ENCODE results near the gene MTCH2.
"Not testable (repeated sequence)": the region's sequence is repeated elsewhere in the genome, so short reads cannot be mapped to it uniquely, and the experiment has no call there.

MTCH2 gene

DNA sequence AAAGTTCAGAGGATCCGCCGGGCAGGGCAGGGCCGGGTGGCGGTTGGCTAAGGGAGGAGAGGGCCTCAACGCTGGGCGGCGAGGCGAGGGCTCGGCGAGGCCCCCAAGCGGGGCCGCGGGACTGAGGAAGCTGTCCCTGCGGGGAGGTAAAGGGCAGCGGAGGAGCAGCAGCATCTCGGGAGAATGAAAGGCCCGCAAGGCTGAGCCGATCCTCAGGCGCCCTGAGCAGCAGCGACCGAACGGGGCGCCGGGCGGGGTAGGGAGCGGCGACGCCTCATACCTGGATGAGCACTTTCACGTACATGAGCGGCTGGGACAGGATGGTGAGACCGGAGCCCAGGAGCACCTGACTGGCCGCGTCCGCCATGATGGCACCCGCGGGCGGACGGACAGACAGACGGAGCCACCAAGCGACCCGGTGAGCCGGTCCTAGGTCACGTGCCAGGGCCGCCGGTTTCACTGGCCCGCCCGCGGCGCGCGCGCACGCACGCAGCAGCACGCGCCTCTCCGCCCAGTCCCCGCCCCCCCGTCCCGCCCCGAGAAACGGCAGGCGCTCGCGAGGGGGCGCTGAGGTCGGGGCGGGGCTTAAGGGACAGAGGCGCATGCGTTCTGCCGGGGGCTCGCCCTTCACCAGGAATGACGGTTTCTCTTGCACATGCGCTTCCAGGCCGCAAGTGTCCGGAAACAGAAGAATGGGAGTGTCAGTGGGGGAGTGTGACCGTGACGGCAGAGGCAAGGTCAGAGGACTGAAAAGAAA lies at the start of gene MTCH2:
TSS of gene MTCH2 (minus strand) at position 461 of the 757 bp plus-strand sequence. CDS start at position 367, 94 bp downstream.
- peak; percentile 91 for DNase-seq

DNA sequence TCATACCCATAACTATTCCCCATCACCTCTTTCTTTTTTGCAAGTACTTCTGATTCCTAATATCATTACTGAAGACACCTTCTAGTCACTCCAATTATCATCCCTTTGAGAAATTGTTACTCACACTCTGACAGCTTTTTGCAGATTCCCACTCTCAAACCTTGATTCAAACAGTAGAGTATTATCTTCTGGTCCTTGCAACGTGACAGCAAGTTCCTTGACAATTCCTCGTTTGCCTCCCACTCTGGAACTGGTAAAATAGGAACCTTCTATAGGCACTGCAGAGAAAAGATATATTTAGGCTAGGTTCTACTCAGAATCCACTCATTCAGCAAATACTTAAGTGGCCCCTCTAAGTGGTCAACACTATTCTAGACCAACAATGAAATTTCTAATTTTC lies 49.6 kb upstream of the MTCH2 start:
- DNase-seq = no peak

DNA sequence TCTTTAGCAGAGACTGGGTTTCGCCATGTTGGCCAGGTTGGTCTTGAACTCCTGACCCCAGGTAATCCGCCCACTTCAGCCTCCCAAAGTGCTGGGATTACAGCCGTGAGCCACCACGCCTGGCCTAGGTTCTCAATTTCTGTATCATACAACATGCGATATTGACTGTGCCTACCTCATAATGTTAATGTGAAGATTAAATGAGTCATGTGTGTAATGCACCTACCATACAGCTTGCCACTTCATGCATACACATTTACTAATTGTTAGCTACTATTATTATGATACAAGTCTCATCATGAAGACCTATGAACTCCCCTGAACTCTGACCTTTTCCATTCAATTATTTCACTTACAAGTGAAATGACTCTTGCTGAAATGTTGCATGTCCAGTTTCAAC lies 47.1 kb upstream of the MTCH2 start:
- DNase-seq = no peak

DNA sequence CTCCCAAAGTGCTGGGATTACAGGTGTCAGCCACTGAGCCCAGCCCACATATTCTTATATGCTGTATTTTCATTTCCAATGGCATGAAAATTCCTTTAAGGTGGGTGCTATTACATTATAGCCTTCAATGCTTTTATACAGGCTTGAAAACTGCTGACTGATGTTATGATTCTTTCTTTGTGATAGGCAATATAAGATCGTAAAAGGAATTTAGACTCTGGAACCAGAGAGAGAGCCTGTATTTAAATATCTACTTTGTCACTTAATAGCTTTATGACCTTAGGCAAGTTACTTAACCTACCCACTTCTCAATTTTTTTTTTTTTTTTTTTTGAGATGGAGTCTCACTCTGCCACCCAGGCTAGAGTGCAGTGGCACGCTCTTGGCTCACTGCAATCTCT lies 46.6 kb upstream of the MTCH2 start:
- DNase-seq = no peak

DNA sequence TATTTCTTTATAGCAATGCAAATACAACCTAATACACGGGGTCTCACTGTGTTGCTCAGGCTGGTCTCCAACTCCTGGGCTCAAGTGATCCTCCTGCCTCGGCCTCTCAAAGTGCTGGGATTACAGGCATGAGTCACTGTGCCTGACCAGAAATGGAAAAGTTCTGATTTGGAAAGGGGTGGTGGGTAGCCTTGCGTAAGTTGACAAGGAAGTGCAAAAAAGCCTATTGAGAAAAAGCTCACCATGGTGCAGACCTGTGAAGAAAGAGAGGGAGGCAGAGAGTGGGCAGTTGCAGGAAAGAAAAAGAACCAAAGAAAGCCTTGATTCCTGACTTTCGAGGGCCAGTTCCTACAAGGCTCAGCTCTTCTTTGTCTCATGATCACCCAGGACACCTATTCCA lies 45.8 kb upstream of the MTCH2 start:
- DNase-seq = no peak

DNA sequence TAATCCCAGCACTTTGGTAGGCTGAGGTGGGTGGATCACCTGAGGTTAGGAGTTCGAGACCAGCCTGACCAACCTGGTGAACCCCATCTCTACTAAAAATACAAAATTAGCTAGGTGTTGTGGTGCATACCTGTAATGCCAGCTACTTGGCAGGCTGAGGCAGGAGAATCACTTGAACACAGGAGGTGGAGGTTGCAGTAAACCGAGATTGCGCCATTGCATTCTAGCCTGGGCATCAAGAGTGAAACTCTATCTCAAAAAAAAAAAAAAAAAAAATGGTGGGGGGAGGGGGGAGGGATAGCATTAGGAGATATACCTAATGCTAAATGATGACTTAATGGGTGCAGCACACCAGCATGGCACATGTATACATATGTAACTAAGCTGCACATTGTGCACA lies 44.3 kb upstream of the MTCH2 start:
- not testable (repeated sequence) for DNase-seq

DNA sequence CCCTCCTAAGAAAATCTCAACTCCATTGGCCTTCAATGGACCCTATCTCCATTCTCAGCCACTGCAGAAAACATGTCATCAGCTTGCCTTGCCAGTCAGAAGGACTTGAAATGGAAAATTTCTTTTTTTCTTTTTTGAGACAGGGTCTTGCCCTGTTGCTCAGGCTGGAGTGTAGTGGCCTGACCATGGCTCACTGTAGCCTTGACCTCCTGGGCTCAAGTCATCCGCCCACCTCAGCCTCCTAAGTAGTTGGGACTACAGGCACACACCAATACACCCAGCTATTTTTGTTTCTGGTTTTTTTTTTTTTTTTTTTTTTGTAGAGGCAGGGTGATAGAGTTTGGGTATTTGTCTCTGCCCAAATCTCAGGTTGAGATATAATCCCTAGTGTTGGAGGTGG lies 43.8 kb upstream of the MTCH2 start:
- DNase-seq = no peak

DNA sequence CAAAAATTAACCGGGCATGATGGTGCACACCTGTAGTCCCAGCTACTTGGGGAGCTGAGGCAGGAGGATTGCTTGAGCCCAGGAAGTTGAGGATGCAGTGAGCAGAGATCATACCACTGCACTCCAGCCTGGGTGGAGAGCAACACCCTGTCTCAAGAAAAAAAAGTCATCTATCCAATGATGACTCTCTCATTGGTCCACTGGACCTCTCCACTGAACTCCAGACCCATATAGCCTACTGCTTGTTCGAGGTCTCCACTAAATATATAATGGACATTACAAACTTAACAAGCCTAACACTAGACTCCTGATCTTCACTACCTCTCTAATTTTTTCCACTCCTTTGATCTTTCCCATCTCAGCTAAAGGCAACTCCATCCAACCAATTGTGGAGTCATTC lies 33.5 kb upstream of the MTCH2 start:
- no peak for DNase-seq

DNA sequence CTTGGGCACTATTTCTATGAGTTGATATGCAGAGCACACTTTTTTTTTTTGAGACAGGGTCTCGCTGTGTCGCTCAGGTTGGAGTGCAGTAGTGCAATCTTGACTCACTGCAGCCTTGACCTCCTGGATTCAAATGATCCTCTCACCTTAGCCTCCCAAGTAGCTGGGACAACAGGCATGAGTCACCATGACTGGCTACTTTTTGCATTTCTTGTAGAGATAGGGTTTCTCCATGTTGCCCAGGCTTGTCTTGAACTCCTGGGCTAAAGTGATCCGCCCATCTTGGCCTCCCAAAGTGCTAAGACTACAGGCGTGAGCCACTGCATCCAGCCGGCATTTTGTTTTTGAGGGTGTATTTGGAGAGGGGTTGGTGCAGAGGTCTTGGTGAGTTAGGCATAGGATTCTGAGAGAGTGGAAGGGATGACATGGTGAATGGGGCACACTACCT lies 29.9 kb upstream of the MTCH2 start:
- DNase-seq = no peak

DNA sequence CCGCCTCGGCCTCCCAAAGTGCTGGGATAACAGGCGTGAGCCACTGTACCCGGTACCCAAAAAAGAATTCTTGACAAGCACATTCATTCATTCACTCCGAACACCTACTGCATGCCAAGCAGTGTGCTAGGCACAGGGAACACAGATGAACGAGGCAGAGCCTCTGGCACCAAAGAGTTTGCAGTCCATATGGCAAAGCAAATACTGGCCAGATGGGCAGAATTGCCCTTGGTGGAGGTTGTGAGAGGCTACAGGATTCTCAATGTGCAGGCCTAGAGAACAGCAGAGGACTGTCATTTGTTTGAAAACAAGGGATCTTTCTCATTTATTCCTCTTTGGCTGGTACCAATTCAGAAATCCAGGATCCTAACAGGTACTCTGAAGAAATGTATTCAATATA lies 27.5 kb upstream of the MTCH2 start:
- no peak for DNase-seq

DNA sequence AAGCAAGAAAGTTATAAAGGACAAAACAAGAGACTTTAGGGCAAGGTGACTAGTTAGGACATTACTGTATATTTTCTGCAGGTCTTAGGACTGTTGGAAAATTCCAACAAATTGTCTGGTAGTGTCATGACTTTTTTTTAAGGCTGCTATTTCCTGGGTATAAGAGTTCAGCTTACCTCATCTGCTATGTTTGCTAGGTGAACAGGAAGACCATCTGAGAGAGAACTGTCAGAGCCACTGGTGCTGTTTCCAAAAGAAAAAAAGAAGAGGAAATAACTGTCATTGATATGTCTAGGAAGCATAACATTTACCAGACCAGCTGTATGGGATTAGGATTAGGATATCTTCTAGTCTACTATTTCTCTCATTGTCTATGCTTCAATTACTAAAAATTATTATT lies 26.3 kb upstream of the MTCH2 start:
- no peak for DNase-seq

DNA sequence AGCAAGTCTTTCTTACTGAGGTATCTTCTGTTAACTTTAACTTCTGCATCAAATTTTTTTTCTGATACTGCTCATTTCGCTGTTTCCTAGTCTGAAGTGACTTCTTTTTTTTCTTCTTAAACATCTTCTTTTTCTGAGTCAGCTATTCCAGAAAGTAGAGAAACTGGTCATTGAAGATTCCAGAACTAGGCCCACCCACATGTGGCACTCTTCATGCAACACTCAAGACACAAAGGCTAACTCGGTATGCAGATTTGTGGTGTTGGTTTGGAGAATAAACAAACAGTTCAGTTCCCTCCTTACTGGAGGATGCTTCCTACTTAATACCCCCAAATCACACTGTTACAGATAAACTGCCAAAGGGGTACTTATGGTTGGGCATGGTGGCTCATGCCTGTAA lies 25.2 kb upstream of the MTCH2 start:
- DNase-seq = no peak

DNA sequence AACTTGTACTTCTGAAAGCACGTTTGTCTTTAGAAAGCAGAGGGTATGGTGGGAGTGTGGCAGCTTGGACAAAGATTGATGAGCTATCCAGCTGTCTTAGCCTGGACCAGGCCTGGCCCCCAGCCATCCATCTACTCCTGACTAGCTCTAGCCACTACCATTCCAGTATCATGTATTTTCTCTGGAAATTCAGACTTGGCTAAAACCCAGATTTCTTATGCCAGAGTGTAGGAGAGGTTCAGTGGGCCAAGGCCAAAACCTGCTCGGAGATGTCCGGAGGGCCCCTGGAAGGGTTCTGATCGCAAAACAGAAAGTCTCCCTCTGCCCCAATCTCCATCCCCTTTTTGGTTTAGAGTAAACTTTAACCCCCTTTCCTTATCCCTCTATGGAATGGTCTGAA lies 24.8 kb upstream of the MTCH2 start:
- DNase-seq = no peak

DNA sequence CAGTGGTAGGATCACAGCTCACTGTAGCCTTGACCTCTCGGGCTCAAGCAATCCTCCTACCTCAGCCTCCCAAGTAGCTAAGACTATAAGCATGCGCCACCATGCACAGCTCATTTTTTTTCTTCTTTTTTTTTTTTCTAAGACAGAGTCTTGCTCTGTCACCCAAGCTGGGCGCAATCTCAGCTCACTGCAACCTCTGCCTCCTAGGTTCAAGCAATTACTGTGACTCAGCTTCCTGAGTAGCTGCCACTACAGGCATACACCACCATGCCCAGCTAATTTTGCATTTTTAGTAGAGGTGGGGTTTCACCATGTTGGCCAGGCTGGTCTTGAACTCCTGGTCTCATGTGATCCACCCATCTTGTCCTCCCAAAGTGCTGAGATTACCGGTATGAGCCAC lies 22.6 kb upstream of the MTCH2 start:
- DNase-seq = not testable (repeated sequence)

DNA sequence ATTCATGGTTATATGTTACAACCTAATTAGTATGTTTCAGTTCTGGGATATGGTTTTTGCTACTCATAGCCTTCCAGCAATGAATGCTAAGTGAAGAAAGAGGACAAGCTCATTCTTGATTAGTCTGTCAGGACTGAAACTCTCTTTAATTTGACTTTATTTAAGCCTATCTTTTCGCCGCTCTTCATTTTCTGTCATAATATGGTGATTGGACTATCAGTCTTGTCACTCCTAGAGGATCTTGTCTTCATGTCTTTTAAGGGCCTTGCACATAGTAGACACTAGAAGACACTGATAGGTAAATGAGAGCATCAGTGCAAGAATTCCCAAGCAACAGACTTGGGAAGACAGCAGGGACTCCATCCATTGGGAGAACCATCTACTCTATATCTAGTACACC lies 18.9 kb upstream of the MTCH2 start:
- DNase-seq = no peak

DNA sequence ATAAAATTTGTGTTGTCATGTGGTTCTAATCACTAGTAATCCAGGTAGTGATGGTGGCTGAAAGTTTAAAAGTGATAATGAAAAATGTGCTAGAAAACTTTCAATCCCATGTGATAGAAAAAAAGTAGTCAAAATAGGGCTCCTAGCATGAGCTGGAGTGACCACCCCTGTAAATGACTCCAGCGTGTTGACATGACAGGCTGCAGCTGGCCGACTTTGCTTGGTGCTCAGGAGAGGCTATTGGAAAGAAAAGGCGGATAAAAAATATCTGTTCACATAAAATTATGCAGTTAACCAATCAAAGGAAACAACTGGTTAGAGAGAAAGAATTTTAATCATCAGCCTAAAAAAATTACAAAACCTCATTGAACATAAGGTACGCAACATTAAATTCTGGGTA lies 16.9 kb upstream of the MTCH2 start:
- DNase-seq = no peak

DNA sequence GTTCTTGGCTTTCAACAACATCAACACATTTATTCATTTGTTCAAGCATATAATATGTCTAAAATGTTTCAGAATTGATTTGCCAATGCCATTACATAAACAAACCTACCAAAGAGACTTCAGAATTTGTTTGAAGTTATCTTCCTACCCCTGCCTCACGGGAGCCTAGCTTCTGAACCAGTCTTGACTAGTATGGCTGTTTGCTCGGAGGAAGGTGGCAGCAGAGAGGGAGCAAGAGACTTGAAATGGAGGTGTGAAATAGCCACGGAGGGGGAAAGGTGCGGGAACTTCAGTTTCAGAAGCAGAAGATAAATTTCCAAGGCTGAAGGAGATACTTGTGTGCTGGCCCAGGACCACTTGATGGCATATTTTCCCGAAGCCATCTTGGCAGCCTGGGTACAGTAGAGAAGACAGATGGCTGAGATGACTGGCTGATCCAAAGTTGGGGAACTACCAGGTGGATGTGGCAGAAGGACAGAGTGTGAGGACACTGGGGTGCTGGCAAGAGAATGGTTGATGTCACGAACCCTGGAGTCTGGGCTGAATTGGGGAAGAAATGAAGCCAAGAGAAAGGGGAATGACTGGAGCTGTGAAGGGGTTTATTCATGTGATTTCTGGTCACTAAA lies 14.0 kb upstream of the MTCH2 start:
- DNase-seq = no peak

DNA sequence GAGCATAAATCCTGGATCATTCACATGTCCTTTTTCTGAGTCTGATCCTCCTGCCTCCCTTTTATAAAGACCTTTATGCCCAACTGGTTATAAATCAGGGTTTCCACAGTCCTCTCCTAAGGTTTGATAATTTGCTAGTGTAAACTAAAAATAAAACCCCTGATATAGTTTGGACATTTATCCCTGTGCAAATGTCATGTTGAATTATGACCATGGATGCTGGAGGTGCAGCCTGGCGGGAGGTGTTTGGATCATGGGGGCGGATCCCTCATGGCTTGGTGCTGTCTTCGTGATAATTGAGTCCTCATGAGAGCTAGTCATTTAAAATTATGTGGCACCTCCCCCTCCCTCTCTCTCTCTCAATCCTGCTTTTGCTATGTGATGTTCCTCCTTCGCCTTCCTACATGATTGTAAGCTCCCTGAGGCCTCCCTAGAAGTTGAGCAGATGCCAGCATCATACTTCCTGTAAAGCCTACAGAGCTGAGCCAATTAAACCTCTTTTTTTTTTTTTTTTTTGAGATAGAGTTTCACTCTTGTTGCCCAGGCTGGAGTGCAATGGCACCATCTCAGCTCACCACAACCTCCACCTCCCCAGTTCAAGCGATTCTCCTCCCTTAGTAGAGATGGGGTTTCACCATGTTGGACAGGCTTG lies 9.6 kb upstream of the MTCH2 start:
- no peak for DNase-seq

DNA sequence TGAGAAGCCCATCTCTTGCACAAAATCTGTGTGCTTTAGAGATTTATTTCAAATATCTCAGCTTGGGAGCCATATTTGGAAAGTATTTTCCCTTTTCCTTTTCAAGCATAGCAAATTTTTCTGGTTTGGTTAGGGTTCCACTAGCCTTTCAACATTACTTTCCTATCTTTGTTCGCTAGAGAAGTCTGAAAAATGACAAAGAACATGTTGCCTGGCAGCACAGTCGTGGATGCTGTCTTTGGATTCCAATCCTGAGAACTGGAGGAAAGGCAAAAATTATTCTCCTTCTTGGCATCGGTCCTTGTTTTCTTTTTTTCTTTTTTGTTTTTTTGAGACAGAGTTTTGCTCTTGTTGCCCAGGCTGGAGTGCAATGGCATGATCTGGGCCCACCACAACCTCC lies 6.9 kb upstream of the MTCH2 start:
- DNase-seq = no peak

DNA sequence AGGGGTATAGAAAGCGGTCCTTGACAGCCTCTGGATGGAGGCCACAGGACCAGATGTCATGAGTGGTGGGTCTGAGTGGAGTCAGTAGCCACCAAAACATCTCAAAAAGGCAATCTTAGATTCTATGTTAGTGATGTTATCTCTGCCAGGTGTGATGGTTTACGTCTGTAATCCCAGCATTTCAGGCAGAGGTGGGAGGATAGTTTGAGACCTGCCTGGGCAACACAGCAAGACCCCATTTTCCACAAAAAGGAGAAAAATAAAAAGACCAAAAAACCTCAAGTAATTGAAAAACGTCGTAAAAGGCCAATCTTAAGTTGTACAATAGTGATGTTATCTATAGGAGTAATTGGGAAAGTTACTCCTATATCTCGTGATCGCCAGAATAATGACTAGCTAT lies 3.7 kb upstream of the MTCH2 start:
- no peak for DNase-seq

DNA sequence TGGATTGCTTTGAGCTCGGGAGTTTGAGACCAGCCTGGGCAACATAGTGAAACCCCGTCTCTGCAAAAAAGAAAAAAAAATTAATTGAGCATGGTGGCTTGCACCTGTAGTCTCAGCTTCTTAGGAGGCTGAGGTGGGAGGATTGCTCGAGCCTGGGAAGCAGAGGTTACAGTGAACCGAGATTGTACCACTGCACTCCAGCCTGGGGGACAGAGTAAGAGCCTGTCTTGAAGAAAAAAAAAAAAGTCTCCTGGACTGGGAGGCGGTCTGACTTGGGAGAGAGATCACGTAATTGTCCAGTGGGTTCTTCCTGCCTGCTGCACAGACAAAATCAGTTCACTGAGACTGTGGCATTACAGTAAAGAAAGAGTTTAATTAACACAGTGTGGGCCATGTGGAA lies 3.1 kb upstream of the MTCH2 start:
- DNase-seq = no peak

DNA sequence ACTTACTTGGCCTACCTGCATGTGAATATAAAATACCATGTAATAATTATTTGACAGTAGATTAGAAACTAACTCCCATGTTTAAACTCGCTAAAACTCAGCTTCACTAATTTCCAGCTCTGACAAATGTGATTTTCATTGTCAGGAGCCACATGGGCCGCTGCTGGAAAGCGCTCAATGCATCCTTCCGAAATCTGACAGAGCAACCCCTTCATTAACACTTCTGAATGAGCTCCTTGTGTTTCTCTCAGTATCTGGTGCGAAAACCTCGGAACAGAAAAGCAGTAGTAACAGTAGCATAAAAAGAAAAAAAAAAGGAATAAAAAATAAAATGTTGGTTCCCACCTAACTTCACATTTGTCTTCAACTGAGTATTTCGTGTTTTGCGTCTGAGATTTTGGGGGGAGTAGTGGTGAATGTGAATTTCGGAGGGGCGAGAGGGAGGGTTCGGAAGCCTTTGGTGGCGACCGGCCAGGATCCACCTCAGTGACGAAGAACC lies 710 bp downstream of the MTCH2 start:
- no peak for DNase-seq

DNA sequence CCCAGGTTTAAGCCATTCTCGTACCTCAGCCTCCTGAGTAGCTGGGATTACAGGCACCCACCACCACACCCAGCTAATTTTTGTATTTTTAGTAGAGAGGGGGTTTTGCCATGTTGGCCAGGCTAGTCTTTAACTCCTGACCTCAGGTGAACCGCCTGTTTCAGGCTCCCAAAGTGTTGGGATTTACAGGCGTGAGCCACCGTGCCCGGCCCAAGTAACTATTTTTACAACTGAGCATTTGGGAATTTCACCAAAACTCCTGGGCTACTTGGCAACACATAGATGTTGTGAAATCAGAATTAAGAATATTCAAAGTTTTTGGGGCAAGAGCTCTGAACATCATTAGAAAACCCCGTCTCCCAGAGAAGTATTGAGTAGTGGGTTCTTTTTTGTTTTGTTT lies 1.9 kb downstream of the MTCH2 start:
- DNase-seq = not testable (repeated sequence)

DNA sequence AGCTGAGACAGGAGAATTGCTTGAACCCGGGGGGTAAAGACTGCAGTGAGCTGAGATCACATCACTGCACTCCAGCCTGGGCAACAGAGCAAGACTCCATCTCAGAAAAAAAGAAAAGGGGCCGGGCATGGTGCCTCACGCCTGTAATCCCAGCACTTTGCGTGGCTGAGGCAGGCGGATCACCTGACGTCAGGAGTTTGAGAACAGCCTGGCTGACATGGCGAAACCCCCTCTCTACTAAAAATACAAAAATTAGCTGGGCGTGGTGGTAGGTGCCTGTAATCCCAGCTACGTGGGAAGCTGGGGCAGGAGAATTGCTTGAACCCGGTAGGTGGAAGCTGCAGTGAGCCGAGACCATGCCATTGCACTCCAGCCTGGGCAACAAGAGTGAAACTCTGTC lies 6.0 kb downstream of the MTCH2 start:
- not testable (repeated sequence) for DNase-seq

All from NCI-H2081 treated with DMSO at 0.1 percent for 48 hours (cell line).